GM23338 (cell line): Measurements from ENCODE around the gene ANAPC5.

ENCODE experiments used
- CREB1 ChIP-seq: fragments of 250-450 bp; sonication (Bioruptor Pico); IDR thresholded peaks from 2 replicates; pipeline ENCODE4 v1.5.0; 2020; ENCODE audit warnings: low read depth, mild to moderate bottlenecking, moderate library complexity
- CTCF ChIP-seq, 2 experiments: fragments of 200-600 bp in 1 of 2; sonication (generic) in 1 of 2; conservative IDR thresholded peaks; 2 replicates each; pipeline versions ENCODE4 v1.5.1 to v1.6.1; 2016 to 2017; ENCODE audit warnings: antibody characterized with exemption in 2 of 2, low read depth in 2 of 2, mild to moderate bottlenecking in 2 of 2, moderate library complexity in 1 of 2
- EZH2 ChIP-seq: fragments of 200-600 bp; sonication (generic); IDR thresholded peaks from one replicate; pipeline ENCODE4 v1.8.0; 2017; ENCODE audit warnings: antibody characterized with exemption, mild to moderate bottlenecking, low read depth; ENCODE audit not compliant: unreplicated experiment
- EZH2phosphoT487 ChIP-seq: fragments of 200-600 bp; sonication (generic); IDR thresholded peaks from one replicate; pipeline ENCODE4 v1.8.1; 2018; ENCODE audit warnings: antibody characterized with exemption; ENCODE audit not compliant: unreplicated experiment
- JUNB ChIP-seq: IDR thresholded peaks from one replicate; pipeline ENCODE4 v1.6.1; 2016; ENCODE audit warnings: antibody characterized with exemption; ENCODE audit not compliant: unreplicated experiment
- NANOG ChIP-seq: IDR thresholded peaks from 2 replicates; pipeline ENCODE4 v1.6.1; 2016; ENCODE audit warnings: antibody characterized with exemption, borderline replicate concordance
- POLR2AphosphoS5 ChIP-seq: IDR thresholded peaks from 2 replicates; pipeline ENCODE4 v1.6.1; 2016; ENCODE audit warnings: antibody characterized with exemption, low read depth
- REST ChIP-seq: IDR thresholded peaks from one replicate; pipeline ENCODE4 v1.6.1; 2018; ENCODE audit warnings: antibody characterized with exemption; ENCODE audit not compliant: unreplicated experiment
- STAT1 ChIP-seq: IDR thresholded peaks from one replicate; pipeline ENCODE4 v1.6.1; 2016; ENCODE audit warnings: antibody characterized with exemption; ENCODE audit not compliant: unreplicated experiment
- ZNF331 ChIP-seq: fragments of 250-450 bp; sonication (Bioruptor Pico); IDR thresholded peaks from 2 replicates; pipeline ENCODE4 v1.5.0; 2020; ENCODE audit warnings: low read depth, mild to moderate bottlenecking, moderate library complexity
- ZNF462 ChIP-seq: fragments of 250-450 bp; sonication (Bioruptor Pico); IDR thresholded peaks from 2 replicates; pipeline ENCODE4 v1.5.0; 2020; ENCODE audit warnings: mild to moderate bottlenecking, moderate library complexity

- TF ChIP-seq CTCF (conservative IDR thresholded peaks at IDR 0.05; ENCODE audit: low read depth in 2 of 2) (no peak), EZH2 (no peak), CREB1 (CRISPR knock-in tag) (no peak), POLR2AphosphoS5 (no peak), NANOG (no peak), REST (no peak), EZH2phosphoT487 (no peak), ZNF462 (CRISPR knock-in tag) (no peak), JUNB (no peak), ZNF331 (CRISPR knock-in tag) (no peak), STAT1 (no peak)
These were observed 18.5 kb downstream of the ANAPC5 start for GRCh38 chr12:121333747-121334146.
